ENCODE results near the gene AGO3. TPM values are rescaled to one million over a fixed set of nuclear protein-coding genes. Genes with fewer than 3 reads are reported as not detected.

The AGO3 gene
- total and polyA plus RNA-seq, 2 experiments from 2014 or later, result 19.2 to 27.3 TPM

DNA sequence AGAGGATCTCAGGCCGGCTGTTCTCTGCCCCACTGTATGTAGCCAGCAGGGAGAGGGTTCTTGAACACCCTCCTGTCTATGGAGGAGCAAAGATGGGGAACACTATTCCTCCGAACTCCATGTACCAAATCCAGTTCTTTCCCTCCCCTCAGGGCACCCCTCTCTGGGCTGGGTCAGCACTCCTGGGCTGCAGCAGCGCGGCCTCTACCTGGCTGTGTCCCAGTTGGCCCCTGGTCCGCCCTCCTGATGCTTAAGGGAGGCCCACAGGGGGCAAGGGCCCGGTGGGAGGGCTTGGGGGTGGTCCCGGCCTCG lies 157.3 kb downstream of the AGO3 start (continued):
- TF ChIP-seq, protein P1, sequence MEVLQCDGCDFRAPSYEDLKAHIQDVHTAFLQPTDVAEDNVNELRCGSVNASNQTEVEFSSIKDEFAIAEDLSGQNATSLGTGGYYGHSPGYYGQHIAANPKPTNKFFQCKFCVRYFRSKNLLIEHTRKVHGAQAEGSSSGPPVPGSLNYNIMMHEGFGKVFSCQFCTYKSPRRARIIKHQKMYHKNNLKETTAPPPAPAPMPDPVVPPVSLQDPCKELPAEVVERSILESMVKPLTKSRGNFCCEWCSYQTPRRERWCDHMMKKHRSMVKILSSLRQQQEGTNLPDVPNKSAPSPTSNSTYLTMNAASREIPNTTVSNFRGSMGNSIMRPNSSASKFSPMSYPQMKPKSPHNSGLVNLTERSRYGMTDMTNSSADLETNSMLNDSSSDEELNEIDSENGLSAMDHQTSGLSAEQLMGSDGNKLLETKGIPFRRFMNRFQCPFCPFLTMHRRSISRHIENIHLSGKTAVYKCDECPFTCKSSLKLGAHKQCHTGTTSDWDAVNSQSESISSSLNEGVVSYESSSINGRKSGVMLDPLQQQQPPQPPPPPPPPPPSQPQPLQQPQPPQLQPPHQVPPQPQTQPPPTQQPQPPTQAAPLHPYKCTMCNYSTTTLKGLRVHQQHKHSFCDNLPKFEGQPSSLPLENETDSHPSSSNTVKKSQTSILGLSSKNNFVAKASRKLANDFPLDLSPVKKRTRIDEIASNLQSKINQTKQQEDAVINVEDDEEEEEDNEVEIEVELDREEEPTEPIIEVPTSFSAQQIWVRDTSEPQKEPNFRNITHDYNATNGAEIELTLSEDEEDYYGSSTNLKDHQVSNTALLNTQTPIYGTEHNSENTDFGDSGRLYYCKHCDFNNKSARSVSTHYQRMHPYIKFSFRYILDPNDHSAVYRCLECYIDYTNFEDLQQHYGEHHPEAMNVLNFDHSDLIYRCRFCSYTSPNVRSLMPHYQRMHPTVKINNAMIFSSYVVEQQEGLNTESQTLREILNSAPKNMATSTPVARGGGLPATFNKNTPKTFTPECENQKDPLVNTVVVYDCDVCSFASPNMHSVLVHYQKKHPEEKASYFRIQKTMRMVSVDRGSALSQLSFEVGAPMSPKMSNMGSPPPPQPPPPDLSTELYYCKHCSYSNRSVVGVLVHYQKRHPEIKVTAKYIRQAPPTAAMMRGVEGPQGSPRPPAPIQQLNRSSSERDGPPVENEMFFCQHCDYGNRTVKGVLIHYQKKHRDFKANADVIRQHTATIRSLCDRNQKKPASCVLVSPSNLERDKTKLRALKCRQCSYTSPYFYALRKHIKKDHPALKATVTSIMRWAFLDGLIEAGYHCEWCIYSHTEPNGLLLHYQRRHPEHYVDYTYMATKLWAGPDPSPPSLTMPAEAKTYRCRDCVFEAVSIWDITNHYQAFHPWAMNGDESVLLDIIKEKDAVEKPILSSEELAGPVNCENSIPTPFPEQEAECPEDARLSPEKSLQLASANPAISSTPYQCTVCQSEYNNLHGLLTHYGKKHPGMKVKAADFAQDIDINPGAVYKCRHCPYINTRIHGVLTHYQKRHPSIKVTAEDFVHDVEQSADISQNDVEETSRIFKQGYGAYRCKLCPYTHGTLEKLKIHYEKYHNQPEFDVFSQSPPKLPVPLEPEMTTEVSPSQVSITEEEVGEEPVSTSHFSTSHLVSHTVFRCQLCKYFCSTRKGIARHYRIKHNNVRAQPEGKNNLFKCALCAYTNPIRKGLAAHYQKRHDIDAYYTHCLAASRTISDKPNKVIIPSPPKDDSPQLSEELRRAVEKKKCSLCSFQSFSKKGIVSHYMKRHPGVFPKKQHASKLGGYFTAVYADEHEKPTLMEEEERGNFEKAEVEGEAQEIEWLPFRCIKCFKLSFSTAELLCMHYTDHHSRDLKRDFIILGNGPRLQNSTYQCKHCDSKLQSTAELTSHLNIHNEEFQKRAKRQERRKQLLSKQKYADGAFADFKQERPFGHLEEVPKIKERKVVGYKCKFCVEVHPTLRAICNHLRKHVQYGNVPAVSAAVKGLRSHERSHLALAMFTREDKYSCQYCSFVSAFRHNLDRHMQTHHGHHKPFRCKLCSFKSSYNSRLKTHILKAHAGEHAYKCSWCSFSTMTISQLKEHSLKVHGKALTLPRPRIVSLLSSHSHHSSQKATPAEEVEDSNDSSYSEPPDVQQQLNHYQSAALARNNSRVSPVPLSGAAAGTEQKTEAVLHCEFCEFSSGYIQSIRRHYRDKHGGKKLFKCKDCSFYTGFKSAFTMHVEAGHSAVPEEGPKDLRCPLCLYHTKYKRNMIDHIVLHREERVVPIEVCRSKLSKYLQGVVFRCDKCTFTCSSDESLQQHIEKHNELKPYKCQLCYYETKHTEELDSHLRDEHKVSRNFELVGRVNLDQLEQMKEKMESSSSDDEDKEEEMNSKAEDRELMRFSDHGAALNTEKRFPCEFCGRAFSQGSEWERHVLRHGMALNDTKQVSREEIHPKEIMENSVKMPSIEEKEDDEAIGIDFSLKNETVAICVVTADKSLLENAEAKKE (CRISPR knock-in tag; IDR thresholded peaks at IDR 0.05), result no peak
- TF ChIP-seq ZNF331 (CRISPR knock-in tag; IDR thresholded peaks at IDR 0.05; ENCODE audit: low read depth), result no peak
- TF ChIP-seq, protein P2, sequence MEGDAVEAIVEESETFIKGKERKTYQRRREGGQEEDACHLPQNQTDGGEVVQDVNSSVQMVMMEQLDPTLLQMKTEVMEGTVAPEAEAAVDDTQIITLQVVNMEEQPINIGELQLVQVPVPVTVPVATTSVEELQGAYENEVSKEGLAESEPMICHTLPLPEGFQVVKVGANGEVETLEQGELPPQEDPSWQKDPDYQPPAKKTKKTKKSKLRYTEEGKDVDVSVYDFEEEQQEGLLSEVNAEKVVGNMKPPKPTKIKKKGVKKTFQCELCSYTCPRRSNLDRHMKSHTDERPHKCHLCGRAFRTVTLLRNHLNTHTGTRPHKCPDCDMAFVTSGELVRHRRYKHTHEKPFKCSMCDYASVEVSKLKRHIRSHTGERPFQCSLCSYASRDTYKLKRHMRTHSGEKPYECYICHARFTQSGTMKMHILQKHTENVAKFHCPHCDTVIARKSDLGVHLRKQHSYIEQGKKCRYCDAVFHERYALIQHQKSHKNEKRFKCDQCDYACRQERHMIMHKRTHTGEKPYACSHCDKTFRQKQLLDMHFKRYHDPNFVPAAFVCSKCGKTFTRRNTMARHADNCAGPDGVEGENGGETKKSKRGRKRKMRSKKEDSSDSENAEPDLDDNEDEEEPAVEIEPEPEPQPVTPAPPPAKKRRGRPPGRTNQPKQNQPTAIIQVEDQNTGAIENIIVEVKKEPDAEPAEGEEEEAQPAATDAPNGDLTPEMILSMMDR (conservative IDR thresholded peaks at IDR 0.05; ENCODE audit: low read depth in 2 of 2), result no peak
- no peak for TF ChIP-seq CREB1 (CRISPR knock-in tag; IDR thresholded peaks at IDR 0.05; ENCODE audit: low read depth)
- TF ChIP-seq JUNB (IDR thresholded peaks at IDR 0.05; ENCODE audit: unreplicated experiment), result no peak
- TF ChIP-seq, protein P3, sequence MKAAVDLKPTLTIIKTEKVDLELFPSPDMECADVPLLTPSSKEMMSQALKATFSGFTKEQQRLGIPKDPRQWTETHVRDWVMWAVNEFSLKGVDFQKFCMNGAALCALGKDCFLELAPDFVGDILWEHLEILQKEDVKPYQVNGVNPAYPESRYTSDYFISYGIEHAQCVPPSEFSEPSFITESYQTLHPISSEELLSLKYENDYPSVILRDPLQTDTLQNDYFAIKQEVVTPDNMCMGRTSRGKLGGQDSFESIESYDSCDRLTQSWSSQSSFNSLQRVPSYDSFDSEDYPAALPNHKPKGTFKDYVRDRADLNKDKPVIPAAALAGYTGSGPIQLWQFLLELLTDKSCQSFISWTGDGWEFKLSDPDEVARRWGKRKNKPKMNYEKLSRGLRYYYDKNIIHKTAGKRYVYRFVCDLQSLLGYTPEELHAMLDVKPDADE (IDR thresholded peaks at IDR 0.05), result no peak
